Endometrial microvascular endothelial cells (primary cell): ENCODE data around the gene ALPL. TPM values are rescaled to one million over a fixed set of nuclear protein-coding genes. Genes with fewer than 3 reads are reported as not detected.

Source experiments
- in situ Hi-C: cut with HindIII; loops from 2 replicates; pipeline ENCODE4 v1.10.0; 2017; ENCODE audit warnings: low sequenced_read_pairs, low pct_unique_long_range_greater_than_20kb; ENCODE audit errors: inconsistent ontology term
- total RNA-seq: library from RNA; depleted of rRNA; stranded (reverse); fragments of >200 nt; gene quantifications from one replicate; pipeline ENCODE4 v1.2.3, GENCODE V29; 2015; ENCODE audit errors: inconsistent ontology term

Gene ALPL
- total RNA-seq, 1 donor from 2014 or later, result not detected

GRCh38 chr1:21605012-21605715, 95.9 kb downstream of the ALPL start:
- in situ Hi-C loops, result no loop called here

- in situ Hi-C loops, result no loop called here
These were observed 96.9 kb downstream of the ALPL start for GRCh38 chr1:21605964-21606705.

- in situ Hi-C loops, result no loop called here
These were observed 98.6 kb downstream of the ALPL start for GRCh38 chr1:21607549-21608529.

- in situ Hi-C loops, result no loop called here
These were observed 99.6 kb downstream of the ALPL start for GRCh38 chr1:21608798-21609197.

- in situ Hi-C loops, result no loop called here
These were observed 100.8 kb downstream of the ALPL start for GRCh38 chr1:21610027-21610426.

GRCh38 chr1:21610989-21611785, 102.0 kb downstream of the ALPL start:
- in situ Hi-C loops, result no loop called here

GRCh38 chr1:21612057-21612456, 102.8 kb downstream of the ALPL start:
- in situ Hi-C loops, result no loop called here

- in situ Hi-C loops, result no loop called here
These were observed 104.0 kb downstream of the ALPL start for GRCh38 chr1:21613072-21613867.

GRCh38 chr1:21614419-21615115, 105.3 kb downstream of the ALPL start:
- in situ Hi-C loops, result no loop called here

GRCh38 chr1:21616372-21616771, 107.1 kb downstream of the ALPL start:
- in situ Hi-C loops, result no loop called here

- in situ Hi-C loops, result no loop called here
These were observed 108.0 kb downstream of the ALPL start for GRCh38 chr1:21617126-21617738.

- in situ Hi-C loops, result no loop called here
These were observed 108.8 kb downstream of the ALPL start for GRCh38 chr1:21618059-21618458.

- in situ Hi-C loops, result no loop called here
These were observed 109.5 kb downstream of the ALPL start for GRCh38 chr1:21618561-21619374.

GRCh38 chr1:21619375-21619947, 110.2 kb downstream of the ALPL start:
- in situ Hi-C loops, result no loop called here

- in situ Hi-C loops, result no loop called here
These were observed 110.8 kb downstream of the ALPL start for GRCh38 chr1:21620011-21620410.

- in situ Hi-C loops, result no loop called here
These were observed 111.3 kb downstream of the ALPL start for GRCh38 chr1:21620496-21620895.
